ENCODE data around the gene LGMN.

Gene LGMN

DNA sequence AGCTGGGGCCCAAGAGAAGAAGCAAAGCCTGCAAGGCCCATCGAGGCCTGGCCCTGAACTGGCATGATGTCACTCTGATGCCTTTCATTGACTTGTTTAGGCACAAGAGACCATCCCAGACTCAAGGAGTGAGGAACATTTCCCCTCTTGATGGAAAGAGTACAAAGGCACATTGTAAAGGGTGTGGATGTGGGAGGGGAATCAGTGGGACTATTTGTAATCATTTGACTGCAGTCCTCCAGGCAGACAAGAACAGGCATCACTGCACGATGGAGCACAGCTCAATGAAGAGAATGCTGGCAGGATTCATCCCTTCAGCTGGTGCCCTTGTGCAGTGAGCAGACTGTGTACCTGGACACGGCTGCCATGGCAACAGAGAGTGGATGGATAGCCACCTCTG, 87.9 kb downstream of the LGMN start:
- Histone ChIP-seq H2BK5ac (ENCODE audit: low read depth, low read length, poor library complexity, severe bottlenecking) (no peak overlapping the region), H3K27me3 (ENCODE audit: control insufficient read depth in 1 of 2, insufficient read depth in 1 of 2, low read length in 2 of 2) (no peaks in the 10 kb centered on the region), H3K14ac (ENCODE audit: low read length in 2 of 2) (no peak overlapping the region), H3K27ac (ENCODE audit: low read length, poor library complexity, severe bottlenecking) (no peak overlapping the region), H4K8ac (ENCODE audit: low read length) (no peak overlapping the region), H2AFZ (ENCODE audit: low read depth, low read length) (no peak overlapping the region), H3K18ac (ENCODE audit: low read depth in 1 of 2, low read length in 2 of 2) (no peak overlapping the region), H2BK120ac (ENCODE audit: low read depth, low read length) (no peak overlapping the region), H3K79me1 (replicated peaks; ENCODE audit: low read length, poor library complexity, severe bottlenecking) (peaks cover 18% of the 10 kb centered on the region), H3K4me1 (ENCODE audit: control insufficient read depth, insufficient read depth, low read depth, low read length) (no peaks in the 10 kb centered on the region), H3K9me3 (ENCODE audit: control insufficient read depth, low read length) (no peaks in the 10 kb centered on the region), H3K36me3 (ENCODE audit: control insufficient read depth in 1 of 2, insufficient read depth in 2 of 2, low read depth in 1 of 2, low read length in 2 of 2) (peaks cover 67 to 78% of the 10 kb centered on the region in 2 experiments), H2BK12ac (ENCODE audit: low read length in 2 of 2) (no peak overlapping the region), H4K91ac (ENCODE audit: low read length) (no peak overlapping the region), H3K4me2 (ENCODE audit: low read length, poor library complexity, severe bottlenecking) (no peak overlapping the region), H2BK15ac (ENCODE audit: low read depth, poor library complexity, severe bottlenecking) (no peak overlapping the region), H3K4ac (ENCODE audit: low read depth in 1 of 2, low read length in 2 of 2) (no peak overlapping the region), H3K4me3 (ENCODE audit: insufficient read depth in 1 of 2, low read depth in 1 of 2, low read length in 2 of 2) (no peak overlapping the region), H3K9ac (ENCODE audit: low read length) (no peak overlapping the region), H3K23ac (ENCODE audit: low read length in 2 of 2) (no peak overlapping the region), H2AK5ac (ENCODE audit: low read length, severe bottlenecking) (no peak overlapping the region)
- 98% methylated on average over 3 of the region's 3 CpGs for WGBS
- no peak for DNase-seq

DNA sequence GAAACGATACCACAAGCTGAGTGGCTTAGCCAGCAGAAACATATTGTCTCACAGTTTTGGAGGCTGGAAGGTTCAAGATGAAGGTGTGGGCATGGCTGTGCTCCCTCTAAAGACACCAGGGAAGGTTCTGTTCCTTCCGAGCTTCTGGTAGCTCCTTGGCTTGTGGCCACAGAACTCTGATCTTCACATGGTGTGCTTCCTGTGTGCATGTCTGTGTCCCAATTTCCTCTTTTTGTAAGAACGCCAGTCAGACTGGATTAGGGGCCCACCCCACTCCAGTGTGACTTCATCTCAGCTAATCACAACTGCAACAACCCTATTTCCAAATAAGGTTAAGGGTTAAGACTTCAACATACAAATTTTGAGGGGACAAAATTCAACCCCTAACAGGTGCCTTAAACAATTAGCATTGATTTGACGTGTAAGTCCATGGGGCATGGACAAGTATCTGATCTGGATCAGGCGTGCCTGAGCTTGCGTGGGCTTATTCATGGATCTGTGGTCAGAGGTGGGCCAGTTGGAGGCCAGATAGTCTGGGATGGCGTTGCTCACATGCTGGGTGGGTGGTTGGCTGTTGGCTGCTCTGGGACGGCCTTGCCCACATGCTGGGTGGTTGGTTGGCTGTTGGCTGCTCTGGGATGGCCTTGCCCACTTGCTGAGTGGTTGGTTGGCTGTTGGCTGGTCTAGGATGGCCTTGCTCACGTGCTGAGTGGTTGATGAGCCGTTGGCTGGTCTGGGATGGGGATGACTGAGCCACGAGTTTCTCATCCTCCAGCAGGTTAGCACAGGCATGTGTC, 88.5 kb downstream of the LGMN start:
- Histone ChIP-seq H3K36me3 (ENCODE audit: control insufficient read depth in 1 of 2, insufficient read depth in 2 of 2, low read depth in 1 of 2, low read length in 2 of 2) (peaks cover 71 to 81% of the 10 kb centered on the region in 2 experiments), H4K91ac (ENCODE audit: low read length) (peak overlapping the region; percentile 2), H2BK12ac (ENCODE audit: low read length in 2 of 2) (no peak overlapping the region), H3K4me2 (ENCODE audit: low read length, poor library complexity, severe bottlenecking) (no peak overlapping the region), H3K4me3 (ENCODE audit: insufficient read depth in 1 of 2, low read depth in 1 of 2, low read length in 2 of 2) (no peak overlapping the region), H3K9ac (ENCODE audit: low read length) (no peak overlapping the region), H3K14ac (ENCODE audit: low read length in 2 of 2) (no peak overlapping the region), H2AK5ac (ENCODE audit: low read length, severe bottlenecking) (no peak overlapping the region), H3K9me3 (ENCODE audit: control insufficient read depth, low read length) (no peaks in the 10 kb centered on the region), H3K79me1 (replicated peaks; ENCODE audit: low read length, poor library complexity, severe bottlenecking) (peaks cover 18% of the 10 kb centered on the region), H2BK5ac (ENCODE audit: low read depth, low read length, poor library complexity, severe bottlenecking) (no peak overlapping the region), H3K27ac (ENCODE audit: low read length, poor library complexity, severe bottlenecking) (no peak overlapping the region), H3K4ac (ENCODE audit: low read depth in 1 of 2, low read length in 2 of 2) (no peak overlapping the region), H3K18ac (ENCODE audit: low read depth in 1 of 2, low read length in 2 of 2) (no peak overlapping the region), H4K8ac (ENCODE audit: low read length) (no peak overlapping the region), H2AFZ (ENCODE audit: low read depth, low read length) (no peak overlapping the region), H3K23ac (ENCODE audit: low read length in 2 of 2) (no peak overlapping the region), H2BK15ac (ENCODE audit: low read depth, poor library complexity, severe bottlenecking) (no peak overlapping the region), H2BK120ac (ENCODE audit: low read depth, low read length) (no peak overlapping the region), H3K27me3 (ENCODE audit: control insufficient read depth in 1 of 2, insufficient read depth in 1 of 2, low read length in 2 of 2) (no peaks in the 10 kb centered on the region), H3K4me1 (ENCODE audit: control insufficient read depth, insufficient read depth, low read depth, low read length) (no peaks in the 10 kb centered on the region)
- WGBS: 85% methylated on average over 11 of the region's 11 CpGs
- DNase-seq: no peak

- Histone ChIP-seq H3K79me1 (replicated peaks; ENCODE audit: low read length, poor library complexity, severe bottlenecking) (peaks cover 18% of the 10 kb centered on the region), H2BK12ac (ENCODE audit: low read length in 2 of 2) (no peak overlapping the region), H2BK5ac (ENCODE audit: low read depth, low read length, poor library complexity, severe bottlenecking) (no peak overlapping the region), H3K9me3 (ENCODE audit: control insufficient read depth, low read length) (no peaks in the 10 kb centered on the region), H3K4me2 (ENCODE audit: low read length, poor library complexity, severe bottlenecking) (no peak overlapping the region), H3K27ac (ENCODE audit: low read length, poor library complexity, severe bottlenecking) (no peak overlapping the region), H3K23ac (ENCODE audit: low read length in 2 of 2) (no peak overlapping the region), H3K18ac (ENCODE audit: low read depth in 1 of 2, low read length in 2 of 2) (no peak overlapping the region), H3K4ac (ENCODE audit: low read depth in 1 of 2, low read length in 2 of 2) (no peak overlapping the region), H2BK15ac (ENCODE audit: low read depth, poor library complexity, severe bottlenecking) (no peak overlapping the region), H4K91ac (ENCODE audit: low read length) (no peak overlapping the region), H3K4me3 (ENCODE audit: insufficient read depth in 1 of 2, low read depth in 1 of 2, low read length in 2 of 2) (no peak overlapping the region), H3K14ac (ENCODE audit: low read length in 2 of 2) (no peak overlapping the region), H3K9ac (ENCODE audit: low read length) (no peak overlapping the region), H3K4me1 (ENCODE audit: control insufficient read depth, insufficient read depth, low read depth, low read length) (no peaks in the 10 kb centered on the region), H3K27me3 (ENCODE audit: control insufficient read depth in 1 of 2, insufficient read depth in 1 of 2, low read length in 2 of 2) (no peaks in the 10 kb centered on the region), H3K36me3 (ENCODE audit: control insufficient read depth in 1 of 2, insufficient read depth in 2 of 2, low read depth in 1 of 2, low read length in 2 of 2) (peaks cover 68 to 79% of the 10 kb centered on the region in 2 experiments), H2AK5ac (ENCODE audit: low read length, severe bottlenecking) (no peak overlapping the region), H4K8ac (ENCODE audit: low read length) (no peak overlapping the region), H2BK120ac (ENCODE audit: low read depth, low read length) (no peak overlapping the region), H2AFZ (ENCODE audit: low read depth, low read length) (no peak overlapping the region)
- DNase-seq: no peak
Observed at GRCh38 chr14:92658684-92659083, 89.7 kb downstream of the LGMN start.

- Histone ChIP-seq H4K8ac (ENCODE audit: low read length) (no peak overlapping the region), H3K18ac (ENCODE audit: low read depth in 1 of 2, low read length in 2 of 2) (no peak overlapping the region), H4K91ac (ENCODE audit: low read length) (no peak overlapping the region), H2AFZ (ENCODE audit: low read depth, low read length) (no peak overlapping the region), H3K27me3 (ENCODE audit: control insufficient read depth in 1 of 2, insufficient read depth in 1 of 2, low read length in 2 of 2) (no peaks in the 10 kb centered on the region), H2AK5ac (ENCODE audit: low read length, severe bottlenecking) (no peak overlapping the region), H3K9ac (ENCODE audit: low read length) (no peak overlapping the region), H3K9me3 (ENCODE audit: control insufficient read depth, low read length) (no peaks in the 10 kb centered on the region), H3K27ac (ENCODE audit: low read length, poor library complexity, severe bottlenecking) (no peak overlapping the region), H3K4me3 (ENCODE audit: insufficient read depth in 1 of 2, low read depth in 1 of 2, low read length in 2 of 2) (no peak overlapping the region), H3K23ac (ENCODE audit: low read length in 2 of 2) (no peak overlapping the region), H3K14ac (ENCODE audit: low read length in 2 of 2) (no peak overlapping the region), H3K4me2 (ENCODE audit: low read length, poor library complexity, severe bottlenecking) (no peak overlapping the region), H2BK120ac (ENCODE audit: low read depth, low read length) (no peak overlapping the region), H3K4ac (ENCODE audit: low read depth in 1 of 2, low read length in 2 of 2) (no peak overlapping the region), H3K36me3 (ENCODE audit: control insufficient read depth in 1 of 2, insufficient read depth in 2 of 2, low read depth in 1 of 2, low read length in 2 of 2) (peaks cover 68 to 79% of the 10 kb centered on the region in 2 experiments), H3K4me1 (ENCODE audit: control insufficient read depth, insufficient read depth, low read depth, low read length) (no peaks in the 10 kb centered on the region), H2BK5ac (ENCODE audit: low read depth, low read length, poor library complexity, severe bottlenecking) (no peak overlapping the region), H3K79me1 (replicated peaks; ENCODE audit: low read length, poor library complexity, severe bottlenecking) (peaks cover 14% of the 10 kb centered on the region), H2BK15ac (ENCODE audit: low read depth, poor library complexity, severe bottlenecking) (no peak overlapping the region), H2BK12ac (ENCODE audit: low read length in 2 of 2) (no peak overlapping the region)
- DNase-seq: no peak
- 91% methylated on average over 13 of the region's 13 CpGs for WGBS
Observed at GRCh38 chr14:92658160-92658559, 90.3 kb downstream of the LGMN start.

Data from mesenchymal stem cell (in vitro differentiated cells and primary cell).